SK-N-SH (cell line): ENCODE results near the gene SDCCAG8.

Source experiments
- FOXM1 ChIP-seq: IDR thresholded peaks from 2 replicates; pipeline ENCODE4 v1.4.0; 2012; ENCODE audit warnings: low read depth, mild to moderate bottlenecking
- JUND ChIP-seq: IDR thresholded peaks from 2 replicates; pipeline ENCODE4 v1.4.0; 2012
- MAX ChIP-seq: IDR thresholded peaks from 2 replicates; pipeline ENCODE4 v1.4.0; 2012; ENCODE audit warnings: low read depth
- MXI1 ChIP-seq: IDR thresholded peaks from 2 replicates; pipeline ENCODE4 v1.6.1; 2012; ENCODE audit warnings: mild to moderate bottlenecking, low read depth, low read length, improper control_type of control experiment
- NRF1 ChIP-seq: IDR thresholded peaks from 2 replicates; pipeline ENCODE4 v1.6.1; 2012; ENCODE audit warnings: low read depth, mild to moderate bottlenecking, low read length
- PBX3 ChIP-seq: IDR thresholded peaks from 2 replicates; pipeline ENCODE4; 2012
- POLR2AphosphoS5 ChIP-seq: IDR thresholded peaks from 2 replicates; pipeline ENCODE4 v1.6.1; 2012; ENCODE audit warnings: low read depth, low read length
- SIN3A ChIP-seq: IDR thresholded peaks from 2 replicates; pipeline ENCODE4 v1.6.1; 2012; ENCODE audit warnings: low read depth, mild to moderate bottlenecking, low read length, moderate library complexity, borderline replicate concordance
- SMC3 ChIP-seq: IDR thresholded peaks from 2 replicates; pipeline ENCODE4 v1.6.1; 2012; ENCODE audit warnings: low read depth, low read length, improper control_type of control experiment
- TAF1 ChIP-seq: IDR thresholded peaks from 2 replicates; pipeline ENCODE4 v1.6.1; 2012; ENCODE audit warnings: low read depth, mild to moderate bottlenecking, low read length, moderate library complexity, borderline replicate concordance
- TF ChIP-seq, protein P1 (sequence below): fragments of 200-600 bp; sonication (generic); IDR thresholded peaks from 2 replicates; pipeline ENCODE4 v1.6.1; 2017; ENCODE audit warnings: antibody characterized with exemption, mild to moderate bottlenecking, moderate library complexity

DNA sequence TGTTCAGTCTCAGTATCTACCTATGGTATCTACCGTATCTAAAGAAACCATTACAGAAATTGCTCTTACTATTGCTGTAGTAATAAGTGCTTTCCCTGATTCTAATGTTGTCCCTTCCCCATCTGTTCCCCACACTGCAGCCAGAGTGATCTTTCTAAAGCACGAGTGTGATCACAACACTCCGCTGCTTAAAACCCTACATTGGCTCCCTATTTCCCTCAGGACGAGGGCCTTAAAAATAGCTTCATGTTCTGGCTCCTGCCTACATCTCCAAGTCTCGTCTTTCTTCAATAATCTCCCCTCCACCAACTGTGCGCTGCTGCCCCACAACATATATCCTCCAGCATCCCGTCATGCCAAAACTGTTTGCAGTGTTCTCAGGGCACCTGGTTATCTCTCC is 150.6 kb downstream of the SDCCAG8 start:
- no peak for TF ChIP-seq POLR2AphosphoS5
- no peak for TF ChIP-seq MXI1
- no peak for TF ChIP-seq SMC3
- TF ChIP-seq JUND, result no peak
- TF ChIP-seq, protein P1, sequence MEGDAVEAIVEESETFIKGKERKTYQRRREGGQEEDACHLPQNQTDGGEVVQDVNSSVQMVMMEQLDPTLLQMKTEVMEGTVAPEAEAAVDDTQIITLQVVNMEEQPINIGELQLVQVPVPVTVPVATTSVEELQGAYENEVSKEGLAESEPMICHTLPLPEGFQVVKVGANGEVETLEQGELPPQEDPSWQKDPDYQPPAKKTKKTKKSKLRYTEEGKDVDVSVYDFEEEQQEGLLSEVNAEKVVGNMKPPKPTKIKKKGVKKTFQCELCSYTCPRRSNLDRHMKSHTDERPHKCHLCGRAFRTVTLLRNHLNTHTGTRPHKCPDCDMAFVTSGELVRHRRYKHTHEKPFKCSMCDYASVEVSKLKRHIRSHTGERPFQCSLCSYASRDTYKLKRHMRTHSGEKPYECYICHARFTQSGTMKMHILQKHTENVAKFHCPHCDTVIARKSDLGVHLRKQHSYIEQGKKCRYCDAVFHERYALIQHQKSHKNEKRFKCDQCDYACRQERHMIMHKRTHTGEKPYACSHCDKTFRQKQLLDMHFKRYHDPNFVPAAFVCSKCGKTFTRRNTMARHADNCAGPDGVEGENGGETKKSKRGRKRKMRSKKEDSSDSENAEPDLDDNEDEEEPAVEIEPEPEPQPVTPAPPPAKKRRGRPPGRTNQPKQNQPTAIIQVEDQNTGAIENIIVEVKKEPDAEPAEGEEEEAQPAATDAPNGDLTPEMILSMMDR, result no peak
- TF ChIP-seq FOXM1, result no peak
- no peak for TF ChIP-seq PBX3
- TF ChIP-seq NRF1, result no peak
- TF ChIP-seq TAF1, result no peak
- no peak for TF ChIP-seq SIN3A
- TF ChIP-seq MAX, result no peak
